ENCODE results near the gene HYAL2. TPM values are rescaled to one million over a fixed set of nuclear protein-coding genes. Genes with fewer than 3 reads are reported as not detected.

Gene HYAL2
- total and polyA plus RNA-seq, 9 of the 15 experiments (the other 6 are each of a cell fraction or from before 2014, with no cell fraction given), result 0.36 to 22.7 (median 11.4) TPM; not detected in 1

GRCh38 chr3:50341537-50341936 is 19.0 kb upstream of the HYAL2 start:
- intact Hi-C loops (cut with micrococcal nuclease), result no loop called here

More at GRCh38 chr3:50341537-50341936, 19.0 kb upstream of the HYAL2 start:
- no peaks in the 10 kb centered on the region for H3K27me3 ChIP-seq (ENCODE audit: control insufficient read depth in 2 of 2, insufficient read depth in 2 of 2, low read length in 2 of 2)
- H3K36me3 ChIP-seq (ENCODE audit: control insufficient read depth, insufficient read depth, low read length), result peaks cover 2% of the 10 kb centered on the region; the same call in 1 of the 3 replicates
- POLR2A ChIA-PET, result interaction anchor here (0.5 to 1.5 kb wide), 3 partner anchors 9 to 243 kb away, joined by 3 to 5 read pairs (median 4); partner anchors contain the start of genes CYB561D2, NPRL2 and TUSC2
- peaks cover 41% of the 10 kb centered on the region for H3K79me2 ChIP-seq (ENCODE audit: control insufficient read depth, insufficient read depth, low read length)
- peak overlapping the region; percentile 99; the same call in 2 of the 3 replicates for H3K27ac ChIP-seq (ENCODE audit: extremely low read depth, low read depth, low read length)
- no peaks in the 10 kb centered on the region for H4K20me1 ChIP-seq (replicated peaks; ENCODE audit: control insufficient read depth, insufficient read depth, low read length)
- H3K9ac ChIP-seq (ENCODE audit: insufficient read depth in 1 of 2, low read depth in 2 of 2, low read length in 2 of 2), result peak overlapping the region; percentile 64 to 98; a peak in 3 of 4 replicates
- no peak for ATAC-seq
- H2AFZ ChIP-seq (ENCODE audit: low read depth, low read length), result no peak overlapping the region
- no peak for TF ChIP-seq SPI1 (IDR thresholded peaks at IDR 0.05; ENCODE audit: borderline replicate concordance, low read depth, low read length)
- TF ChIP-seq NR1H2 (CRISPR knock-in tag; IDR thresholded peaks at IDR 0.05), result no peak
- no peak for TF ChIP-seq CSDE1 (IDR thresholded peaks at IDR 0.05)
- TF ChIP-seq ZNF445 (CRISPR knock-in tag; IDR thresholded peaks at IDR 0.05; ENCODE audit: low read depth), result no peak
- no peak for TF ChIP-seq BMI1 (IDR thresholded peaks at IDR 0.05; ENCODE audit: low read length)
- TF ChIP-seq HSF4 (CRISPR knock-in tag; IDR thresholded peaks at IDR 0.05; ENCODE audit: borderline replicate concordance), result no peak
- TF ChIP-seq NUFIP1 (IDR thresholded peaks at IDR 0.05; ENCODE audit: partially characterized antibody), result no peak
- TF ChIP-seq PTBP1 (IDR thresholded peaks at IDR 0.05; ENCODE audit: low read depth, low read length), result no peak
- TF ChIP-seq USF2 (CRISPR knock-in tag; IDR thresholded peaks at IDR 0.05), result no peak
- TF ChIP-seq ZKSCAN1 (IDR thresholded peaks at IDR 0.05; ENCODE audit: low read depth, low read length), result no peak
- TF ChIP-seq CHD7 (IDR thresholded peaks at IDR 0.05; ENCODE audit: low read depth, low read length), result no peak
- TF ChIP-seq ZNF830 (CRISPR knock-in tag; IDR thresholded peaks at IDR 0.05), result no peak
- H3K4me2 ChIP-seq (ENCODE audit: insufficient read depth, low read length), result peak overlapping the region; percentile 72
- peak overlapping the region; percentile 96; the same call in 1 of the 2 replicates for H3K4me3 ChIP-seq
- no peak for DNase-seq (ENCODE audit: extremely low read depth in 1 of 4, low spot score in 3 of 4)
- no TSS peak for BruUV-seq (replicated peaks)
- FAIRE-seq, result no peak
- peaks cover 24 to 58% of the 10 kb centered on the region in 2 experiments; a peak in 4 of 5 replicates for H3K4me1 ChIP-seq (replicated peaks in 1 of 2; ENCODE audit: control insufficient read depth in 2 of 2, insufficient read depth in 2 of 2, low read length in 2 of 2)
- H3K9me3 ChIP-seq (replicated peaks; ENCODE audit: control insufficient read depth, insufficient read depth, low read depth, low read length), result no peaks in the 10 kb centered on the region
- H3K9me1 ChIP-seq (ENCODE audit: control insufficient read depth, insufficient read depth, low read length), result peaks cover 3% of the 10 kb centered on the region
- in situ Hi-C loops (cut with MboI), result no loop called here
- CTCF ChIA-PET (ENCODE audit: low intra/inter-chr PET ratio), result no interaction called here
- WGBS (ENCODE audit: insufficient coverage, low coverage, missing lambda C conversion rate), result 92% methylated on average over 5 of the region's 9 CpGs
